Measurements from ENCODE around the gene GADD45A. TPM values are rescaled to one million over a fixed set of nuclear protein-coding genes. Genes with fewer than 3 reads are reported as not detected.

GADD45A gene
- total RNA-seq, 1 experiment from 2014 or later: 129 TPM

DNA sequence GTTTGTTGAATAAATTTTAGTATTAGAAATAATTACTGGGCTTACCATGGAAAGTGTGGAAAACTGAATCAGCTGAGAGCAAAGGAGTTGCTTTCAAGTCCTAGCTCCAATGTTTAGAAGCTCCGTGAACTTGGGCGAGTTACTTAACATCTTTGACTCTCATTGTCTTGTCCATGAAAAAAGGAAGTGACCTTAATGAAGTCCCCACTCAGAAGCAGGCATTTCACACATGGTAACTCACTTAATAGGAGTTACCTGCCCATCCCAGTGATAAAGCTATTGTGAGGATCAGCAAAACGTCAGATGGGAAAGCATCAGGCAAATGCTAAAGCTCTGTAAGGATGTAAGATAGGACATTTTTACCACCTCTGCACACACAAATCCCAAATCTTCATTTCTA is 34.0 kb upstream of the GADD45A start:
- Histone ChIP-seq H3F3A (ENCODE audit: low read length, unreplicated experiment) (no peaks in the 10 kb centered on the region), H3K27me3 (ENCODE audit: low read length) (no peaks in the 10 kb centered on the region), H3K9ac (ENCODE audit: low read length) (no peak overlapping the region), H3K27ac (ENCODE audit: low read length) (no peak overlapping the region), H3K4me3 (ENCODE audit: low read length) (no peak overlapping the region), H3K4me1 (ENCODE audit: insufficient read depth, low read length) (peaks cover 31% of the 10 kb centered on the region), H3K36me3 (ENCODE audit: low read depth, low read length) (no peaks in the 10 kb centered on the region), H2AFZ (ENCODE audit: low read length) (no peak overlapping the region), H3K4me2 (ENCODE audit: low read length) (no peak overlapping the region), H4K20me1 (ENCODE audit: low read length) (no peaks in the 10 kb centered on the region), H3K9me2 (replicated peaks; ENCODE audit: low read length) (no peaks in the 10 kb centered on the region), H3K79me2 (ENCODE audit: low read length) (no peaks in the 10 kb centered on the region), H3K9me3 (ENCODE audit: low read length) (no peaks in the 10 kb centered on the region)
- intact Hi-C loops (cut with micrococcal nuclease): no loop called here
- ATAC-seq (no peak), DNase-seq (no peak)
- TF ChIP-seq, protein P1, sequence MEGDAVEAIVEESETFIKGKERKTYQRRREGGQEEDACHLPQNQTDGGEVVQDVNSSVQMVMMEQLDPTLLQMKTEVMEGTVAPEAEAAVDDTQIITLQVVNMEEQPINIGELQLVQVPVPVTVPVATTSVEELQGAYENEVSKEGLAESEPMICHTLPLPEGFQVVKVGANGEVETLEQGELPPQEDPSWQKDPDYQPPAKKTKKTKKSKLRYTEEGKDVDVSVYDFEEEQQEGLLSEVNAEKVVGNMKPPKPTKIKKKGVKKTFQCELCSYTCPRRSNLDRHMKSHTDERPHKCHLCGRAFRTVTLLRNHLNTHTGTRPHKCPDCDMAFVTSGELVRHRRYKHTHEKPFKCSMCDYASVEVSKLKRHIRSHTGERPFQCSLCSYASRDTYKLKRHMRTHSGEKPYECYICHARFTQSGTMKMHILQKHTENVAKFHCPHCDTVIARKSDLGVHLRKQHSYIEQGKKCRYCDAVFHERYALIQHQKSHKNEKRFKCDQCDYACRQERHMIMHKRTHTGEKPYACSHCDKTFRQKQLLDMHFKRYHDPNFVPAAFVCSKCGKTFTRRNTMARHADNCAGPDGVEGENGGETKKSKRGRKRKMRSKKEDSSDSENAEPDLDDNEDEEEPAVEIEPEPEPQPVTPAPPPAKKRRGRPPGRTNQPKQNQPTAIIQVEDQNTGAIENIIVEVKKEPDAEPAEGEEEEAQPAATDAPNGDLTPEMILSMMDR (conservative IDR thresholded peaks at IDR 0.05; ENCODE audit: low read depth, low read length): no peak
- TF ChIP-seq EZH2phosphoT487 (IDR thresholded peaks at IDR 0.05; ENCODE audit: borderline replicate concordance, low read length): no peak
- TF ChIP-seq EZH2 (IDR thresholded peaks at IDR 0.05; ENCODE audit: low read length, unreplicated experiment): no peak
- BruUV-seq (replicated peaks): no TSS peak
- ChIA-PET CTCF (no interaction called here), POLR2A (ENCODE audit: unreplicated experiment) (no interaction called here)

DNA sequence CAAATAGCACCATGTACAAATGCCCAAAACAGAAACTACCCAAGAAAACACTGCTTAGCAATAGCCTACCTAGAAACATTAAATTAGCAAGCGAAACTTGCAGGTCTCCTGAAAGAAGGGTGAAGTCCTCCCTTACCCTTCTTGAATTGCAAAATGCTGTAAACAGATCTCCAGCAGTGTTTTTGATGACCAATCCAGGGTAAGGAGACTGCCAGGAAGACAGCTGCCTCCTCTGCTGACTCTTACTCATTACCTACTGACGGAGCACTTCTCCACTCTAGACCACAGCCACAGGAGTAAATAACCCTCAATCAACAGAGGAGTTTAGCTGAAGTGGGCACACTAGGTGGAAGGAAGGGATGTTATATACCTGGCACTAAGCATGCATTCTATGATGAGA is 32.2 kb upstream of the GADD45A start:
- no peaks in the 10 kb centered on the region for H3K79me2 ChIP-seq (ENCODE audit: low read length)
- H3K9ac ChIP-seq (ENCODE audit: low read length): no peak overlapping the region
- TF ChIP-seq EZH2phosphoT487 (IDR thresholded peaks at IDR 0.05; ENCODE audit: borderline replicate concordance, low read length) (no peak), EZH2 (IDR thresholded peaks at IDR 0.05; ENCODE audit: low read length, unreplicated experiment) (no peak)
- TF ChIP-seq, protein P1 (conservative IDR thresholded peaks at IDR 0.05; ENCODE audit: low read depth, low read length): no peak
- peak; percentile 80 for DNase-seq
- no peaks in the 10 kb centered on the region for H3K9me2 ChIP-seq (replicated peaks; ENCODE audit: low read length)
- no peaks in the 10 kb centered on the region for H3F3A ChIP-seq (ENCODE audit: low read length, unreplicated experiment)
- H3K27me3 ChIP-seq (ENCODE audit: low read length): no peaks in the 10 kb centered on the region
- CTCF ChIA-PET: no interaction called here
- H3K4me3 ChIP-seq (ENCODE audit: low read length): no peak overlapping the region
- peak; percentile 98 for ATAC-seq
- H3K9me3 ChIP-seq (ENCODE audit: low read length): no peaks in the 10 kb centered on the region
- H2AFZ ChIP-seq (ENCODE audit: low read length): no peak overlapping the region; the same call in 1 of the 2 replicates
- POLR2A ChIA-PET (ENCODE audit: unreplicated experiment): no interaction called here
- no peaks in the 10 kb centered on the region for H3K36me3 ChIP-seq (ENCODE audit: low read depth, low read length)
- H4K20me1 ChIP-seq (ENCODE audit: low read length): no peaks in the 10 kb centered on the region
- intact Hi-C loops (cut with micrococcal nuclease): no loop called here
- BruUV-seq (replicated peaks): no TSS peak
- no peak overlapping the region for H3K27ac ChIP-seq (ENCODE audit: low read length)
- peaks cover 13% of the 10 kb centered on the region for H3K4me1 ChIP-seq (ENCODE audit: insufficient read depth, low read length)
- 0 out of 2 replicates have a peak overlapping the region, but pooled peaks have one; percentile 24 for H3K4me2 ChIP-seq (ENCODE audit: low read length)

DNA sequence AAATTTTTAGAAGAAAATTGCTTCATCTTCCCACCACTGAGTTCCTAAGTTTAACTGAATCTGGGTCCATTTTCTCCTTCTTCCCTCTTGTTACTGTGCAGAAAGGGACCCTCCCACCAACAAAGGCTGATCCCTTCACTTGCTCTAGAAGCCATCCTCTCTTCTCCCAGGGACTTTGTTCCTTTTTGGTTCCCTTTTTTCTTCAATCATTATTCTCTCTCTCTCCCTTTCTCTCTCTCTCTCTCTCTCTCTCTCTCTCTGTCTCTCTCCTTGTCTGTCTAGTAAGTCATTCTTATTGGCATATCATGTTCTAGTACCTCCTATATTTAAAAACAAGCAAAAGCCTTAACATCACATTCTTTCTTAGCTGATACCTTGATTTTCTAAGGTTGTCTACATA is 31.7 kb upstream of the GADD45A start:
- Histone ChIP-seq H3K79me2 (ENCODE audit: low read length) (no peaks in the 10 kb centered on the region), H3K4me1 (ENCODE audit: insufficient read depth, low read length) (peaks cover 10% of the 10 kb centered on the region), H2AFZ (ENCODE audit: low read length) (no peak overlapping the region; the same call in 1 of the 2 replicates), H3K27ac (ENCODE audit: low read length) (no peak overlapping the region), H3K9me3 (ENCODE audit: low read length) (no peaks in the 10 kb centered on the region), H3K4me3 (ENCODE audit: low read length) (no peak overlapping the region), H3K27me3 (ENCODE audit: low read length) (no peaks in the 10 kb centered on the region), H3K9ac (ENCODE audit: low read length) (no peak overlapping the region), H3K4me2 (ENCODE audit: low read length) (no peak overlapping the region), H3K36me3 (ENCODE audit: low read depth, low read length) (no peaks in the 10 kb centered on the region), H3K9me2 (replicated peaks; ENCODE audit: low read length) (no peaks in the 10 kb centered on the region), H3F3A (ENCODE audit: low read length, unreplicated experiment) (no peaks in the 10 kb centered on the region), H4K20me1 (ENCODE audit: low read length) (no peaks in the 10 kb centered on the region)
- POLR2A ChIA-PET (ENCODE audit: unreplicated experiment): no interaction called here
- BruUV-seq (replicated peaks): no TSS peak
- no peak for TF ChIP-seq EZH2phosphoT487 (IDR thresholded peaks at IDR 0.05; ENCODE audit: borderline replicate concordance, low read length)
- TF ChIP-seq, protein P1 (conservative IDR thresholded peaks at IDR 0.05; ENCODE audit: low read depth, low read length): no peak
- no peak for TF ChIP-seq EZH2 (IDR thresholded peaks at IDR 0.05; ENCODE audit: low read length, unreplicated experiment)
- intact Hi-C loops (cut with micrococcal nuclease): no loop called here
- CTCF ChIA-PET: no interaction called here
- DNase-seq: no peak
- no peak for ATAC-seq

Measured in PC-3 (cell line).